ENCODE measurements around the gene WDCP.

The WDCP gene

DNA sequence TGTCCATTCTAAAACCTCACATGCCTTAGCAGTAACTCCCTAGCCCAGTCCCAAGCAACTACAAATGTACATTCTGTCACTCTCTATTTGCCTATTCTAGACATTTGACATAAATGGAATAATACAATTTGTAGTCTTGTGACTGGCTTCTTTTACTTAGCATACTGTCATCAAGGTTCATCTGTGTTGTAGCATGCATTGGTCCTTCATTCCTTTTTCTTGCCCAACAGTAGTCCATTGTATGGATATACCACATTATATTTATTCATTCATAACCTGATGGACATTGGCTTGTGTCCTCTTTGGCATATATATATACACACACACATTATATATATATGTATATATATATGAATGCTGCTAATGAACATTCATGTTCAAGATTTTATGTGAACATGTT lies 39.5 kb downstream of the WDCP start:
- no peak for DNase-seq (ENCODE audit: low read depth in 2 of 2, low spot score in 1 of 2)

DNA sequence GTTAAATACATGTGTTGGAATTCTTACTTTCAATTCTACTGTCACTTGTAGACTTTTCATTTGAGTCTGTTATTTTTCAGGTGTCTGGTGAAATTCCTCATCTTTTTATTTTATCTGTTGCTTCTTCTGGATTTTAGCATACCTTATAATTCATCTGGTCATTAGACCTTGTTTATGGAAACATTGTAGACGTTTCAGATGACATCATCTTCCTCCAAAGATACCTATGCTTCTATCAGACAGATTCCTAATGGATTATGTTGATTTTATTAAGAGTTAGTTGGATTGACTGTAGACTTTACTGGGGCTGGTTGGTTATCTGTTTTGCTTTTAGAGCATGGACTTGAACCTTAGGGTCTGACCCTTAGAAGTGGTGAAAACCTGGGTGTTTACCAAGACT lies 52.6 kb downstream of the WDCP start:
- no peak for DNase-seq (ENCODE audit: low read depth in 2 of 2, low spot score in 1 of 2)

- DNase-seq (ENCODE audit: low read depth in 2 of 2, low spot score in 1 of 2), result no peak
These were observed 53.4 kb downstream of the WDCP start for GRCh38 chr2:23993736-23994269.

DNA sequence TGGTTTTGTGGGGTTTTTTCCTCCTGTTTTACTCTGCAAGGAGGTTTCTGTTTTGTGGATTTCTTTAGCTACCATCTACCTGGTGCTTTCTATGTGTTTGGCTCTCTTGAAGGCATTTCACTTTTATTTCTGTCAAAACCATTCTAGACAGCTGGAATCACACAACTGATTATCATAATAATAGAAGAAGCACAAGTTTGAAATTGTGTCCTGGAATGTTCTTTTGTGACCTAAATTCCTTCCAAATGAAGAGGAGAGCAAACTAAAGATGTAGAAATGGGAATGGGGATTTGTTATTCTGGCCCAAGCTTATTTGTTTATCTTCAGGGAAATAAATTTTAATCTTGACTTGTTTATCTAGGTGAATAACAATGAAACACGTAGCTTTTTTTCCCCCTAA lies 54.3 kb downstream of the WDCP start:
- no peak for DNase-seq (ENCODE audit: low read depth in 2 of 2, low spot score in 1 of 2)

- no peak for DNase-seq (ENCODE audit: low read depth in 2 of 2, low spot score in 1 of 2)
These were observed 58.8 kb downstream of the WDCP start for GRCh38 chr2:23988371-23988770.

Data from stimulated activated CD8-positive, alpha-beta memory T cell treated with anti-CD3 and anti-CD28 coated beads, Interleukin-4, amount 100 ng/mL, for 4 hours (primary cell).